KG1 (cell line): ENCODE results near the gene STAT5B.

Source experiments
- DNase-seq: peaks from one replicate; lab custom pipeline; 2025; lab: John Stamatoyannopoulos, UW

STAT5B gene

DNA sequence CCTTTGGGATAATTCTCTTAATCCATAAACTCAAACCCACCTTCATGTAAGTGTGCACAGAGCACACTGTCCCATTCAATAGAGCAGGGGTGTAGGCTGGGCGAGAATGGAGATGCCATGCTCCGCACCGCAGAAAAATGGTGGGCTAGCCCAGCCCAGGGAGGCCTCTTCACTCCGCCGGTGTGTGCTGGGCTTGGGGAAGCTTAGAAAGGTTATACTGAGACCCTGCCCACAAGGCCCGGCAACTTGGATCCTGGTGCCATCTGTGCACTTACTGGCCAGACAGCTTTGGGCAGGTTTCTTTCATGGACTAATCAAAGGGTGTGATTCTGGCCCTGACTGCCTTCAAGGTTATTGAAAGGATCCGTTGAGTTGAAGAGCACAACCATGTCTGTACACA lies 8.4 kb upstream of the STAT5B start:
- no peak for DNase-seq

- no peak for DNase-seq
These were observed 7.8 kb upstream of the STAT5B start for GRCh38 chr17:42284024-42284369.

GRCh38 chr17:42283241-42284023 lies 7.2 kb upstream of the STAT5B start:
- DNase-seq, result no peak

DNA sequence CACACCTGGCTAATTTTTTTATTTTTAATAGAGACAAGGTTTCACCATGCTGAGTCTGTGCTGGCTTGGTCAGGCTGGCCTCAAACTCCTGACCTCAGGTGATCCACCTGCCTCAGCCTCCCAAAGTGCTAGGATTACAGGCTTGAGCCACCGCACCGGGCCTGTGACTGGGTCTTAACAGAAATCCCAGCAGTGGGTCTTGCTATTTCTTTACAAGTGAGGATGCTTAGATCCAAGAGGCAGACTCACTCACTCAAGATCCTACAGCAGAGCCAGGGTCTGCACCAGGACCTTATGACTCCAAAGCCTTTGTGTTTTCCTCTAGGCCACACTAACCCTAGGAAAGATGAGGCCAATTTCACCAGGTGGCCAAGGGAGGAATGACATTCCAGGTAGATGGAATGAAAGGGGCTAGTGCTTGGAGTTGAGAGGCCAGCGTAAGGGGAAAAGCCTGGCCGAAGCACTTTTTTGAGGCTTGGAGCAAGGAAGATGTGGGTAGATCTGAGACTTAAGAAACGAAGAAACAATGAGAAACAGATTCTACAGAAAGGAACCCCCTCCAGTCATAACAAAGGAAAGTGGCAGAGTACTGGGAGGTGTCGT lies 6.4 kb upstream of the STAT5B start:
- no peak for DNase-seq

DNA sequence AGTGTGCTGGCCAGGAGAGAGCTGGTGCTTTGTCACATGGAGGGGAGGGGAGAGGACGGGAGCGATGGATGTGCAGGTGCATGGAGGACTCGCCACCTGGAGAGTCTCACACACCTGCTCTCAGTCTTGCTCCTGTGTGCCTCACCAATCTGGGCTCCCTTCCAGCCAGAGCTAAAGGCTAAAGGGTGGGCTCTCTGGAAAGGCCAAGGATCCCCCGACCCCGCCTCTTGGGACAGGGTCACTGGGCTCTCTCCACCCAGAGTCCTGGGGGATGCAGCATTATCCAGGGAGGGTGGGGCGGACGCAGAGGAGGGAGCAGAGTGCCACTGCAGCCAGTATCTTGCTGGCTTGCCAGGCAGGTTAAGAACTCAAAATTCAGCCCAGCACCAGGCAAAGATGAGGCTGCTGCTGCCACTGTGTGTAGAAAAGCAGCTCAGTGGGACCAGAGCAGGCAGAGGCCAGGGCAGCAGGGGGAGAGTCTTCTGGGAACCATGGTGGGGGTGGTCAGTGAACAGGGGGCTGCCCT lies 5.4 kb upstream of the STAT5B start:
- no peak for DNase-seq

DNA sequence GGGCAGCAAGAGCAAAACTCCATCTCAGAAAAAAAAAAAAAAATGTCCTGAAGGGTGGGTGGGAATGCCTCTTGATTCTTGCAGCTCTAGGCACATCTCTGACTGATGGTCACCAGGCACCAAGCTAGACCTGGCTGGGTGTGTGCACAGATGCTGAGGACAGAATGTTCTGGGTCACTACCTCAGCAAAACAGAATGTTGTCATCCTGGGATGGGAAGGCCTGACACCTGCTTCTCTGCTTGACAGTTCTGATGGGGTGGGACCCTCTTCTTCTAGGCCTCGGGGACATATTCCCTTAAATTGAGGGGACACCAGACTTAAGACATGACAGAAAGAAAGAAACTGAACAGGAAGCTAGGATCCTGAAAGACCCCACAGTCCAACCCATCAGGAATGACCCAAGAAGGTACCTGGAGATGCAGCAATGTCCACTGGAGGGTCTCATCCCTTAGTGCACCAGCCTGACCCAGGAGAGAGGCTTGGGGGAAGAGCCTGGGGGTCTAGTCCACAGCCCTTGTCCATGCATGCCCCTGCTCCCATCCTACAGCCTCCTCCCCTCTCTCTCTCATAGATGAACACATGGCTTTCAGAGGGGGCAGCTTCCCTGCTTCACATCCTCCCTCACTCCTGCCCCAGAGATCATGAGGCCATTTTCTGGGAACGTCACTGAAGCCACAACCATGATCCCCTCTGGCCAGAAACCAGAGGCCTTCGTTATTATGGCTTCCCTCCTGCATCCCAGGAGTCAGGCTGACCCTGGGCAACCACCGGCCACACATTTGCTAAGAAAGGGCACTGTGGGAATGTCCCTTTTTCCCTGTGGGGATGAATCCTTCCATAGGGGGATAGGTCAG lies 3.8 kb upstream of the STAT5B start:
- no peak for DNase-seq

- no peak for DNase-seq
These were observed 1.1 kb upstream of the STAT5B start for GRCh38 chr17:42277342-42277712.

DNA sequence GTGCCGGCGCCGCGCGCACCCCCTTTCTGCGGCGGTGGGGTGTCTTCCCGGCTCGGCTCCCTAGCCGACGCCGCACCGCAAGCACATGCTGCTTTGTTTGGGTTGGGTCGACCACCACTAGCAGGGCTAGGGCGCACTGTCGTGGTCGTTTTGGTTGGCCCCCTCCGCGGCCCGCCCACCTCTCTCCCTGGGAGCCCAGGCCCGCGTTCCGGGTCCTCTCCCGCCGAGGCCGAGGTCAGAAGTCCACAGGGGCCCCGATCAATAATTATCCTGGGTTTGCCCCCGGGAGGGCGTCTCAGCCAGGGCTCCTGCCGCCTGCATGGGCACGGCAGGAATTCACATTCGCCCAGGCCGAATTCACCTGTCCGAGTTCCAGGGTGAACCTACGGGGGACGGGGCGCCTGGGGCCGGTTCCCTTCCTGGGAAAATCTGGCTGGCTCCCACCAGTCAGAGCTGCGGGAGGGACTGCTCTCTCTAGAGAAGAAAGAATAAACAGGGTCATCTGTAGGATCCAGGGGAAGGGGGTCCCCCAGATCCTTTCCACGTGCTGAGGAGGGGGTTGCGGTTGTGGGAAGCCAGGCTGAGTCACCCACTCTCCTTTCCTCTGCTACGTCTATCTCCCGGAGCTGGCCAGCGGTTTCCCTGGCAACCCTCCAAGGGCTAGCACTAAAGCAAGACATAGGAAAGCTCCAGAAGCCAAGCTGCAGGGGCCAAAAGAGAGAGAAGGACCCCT lies 584 bp upstream of the STAT5B start:
- DNase-seq, result no peak

GRCh38 chr17:42275527-42276358 lies 448 bp downstream of the STAT5B start:
- DNase-seq, result no peak

DNA sequence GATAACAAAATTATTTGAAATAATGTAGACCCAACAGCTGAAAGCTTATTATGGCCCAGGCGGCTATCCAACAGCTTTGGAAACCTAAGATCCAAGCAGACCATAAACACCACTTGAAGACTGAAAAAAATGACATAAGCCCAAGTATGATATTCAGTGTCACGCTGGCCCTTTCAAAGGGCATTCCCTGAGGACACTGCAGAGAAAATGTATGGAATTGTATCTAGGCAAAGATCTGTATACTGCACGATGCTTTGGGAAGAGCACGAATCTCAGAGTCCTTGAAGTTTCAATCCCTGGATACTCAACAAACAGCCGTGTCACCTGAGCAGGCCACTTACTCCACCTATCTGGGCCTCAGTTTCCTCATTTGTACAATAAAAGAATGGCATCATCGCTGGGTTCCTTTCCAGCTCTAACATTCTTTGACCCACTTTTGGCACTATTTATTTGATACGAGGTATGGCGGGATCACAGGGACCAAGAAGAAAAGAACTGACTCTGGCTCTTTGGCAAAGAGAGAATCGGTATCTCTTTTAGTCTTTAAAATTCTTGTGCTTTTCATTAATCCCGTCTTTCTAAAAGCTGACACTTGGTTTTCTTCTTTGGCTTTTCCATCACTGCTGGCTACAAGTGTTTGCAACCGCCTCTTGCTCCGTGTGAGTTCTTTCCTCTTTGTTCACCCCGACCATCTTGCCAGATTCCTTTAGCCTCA lies 1.2 kb downstream of the STAT5B start:
- DNase-seq, result no peak

- no peak for DNase-seq
These were observed 2.0 kb downstream of the STAT5B start for GRCh38 chr17:42274253-42274542.

DNA sequence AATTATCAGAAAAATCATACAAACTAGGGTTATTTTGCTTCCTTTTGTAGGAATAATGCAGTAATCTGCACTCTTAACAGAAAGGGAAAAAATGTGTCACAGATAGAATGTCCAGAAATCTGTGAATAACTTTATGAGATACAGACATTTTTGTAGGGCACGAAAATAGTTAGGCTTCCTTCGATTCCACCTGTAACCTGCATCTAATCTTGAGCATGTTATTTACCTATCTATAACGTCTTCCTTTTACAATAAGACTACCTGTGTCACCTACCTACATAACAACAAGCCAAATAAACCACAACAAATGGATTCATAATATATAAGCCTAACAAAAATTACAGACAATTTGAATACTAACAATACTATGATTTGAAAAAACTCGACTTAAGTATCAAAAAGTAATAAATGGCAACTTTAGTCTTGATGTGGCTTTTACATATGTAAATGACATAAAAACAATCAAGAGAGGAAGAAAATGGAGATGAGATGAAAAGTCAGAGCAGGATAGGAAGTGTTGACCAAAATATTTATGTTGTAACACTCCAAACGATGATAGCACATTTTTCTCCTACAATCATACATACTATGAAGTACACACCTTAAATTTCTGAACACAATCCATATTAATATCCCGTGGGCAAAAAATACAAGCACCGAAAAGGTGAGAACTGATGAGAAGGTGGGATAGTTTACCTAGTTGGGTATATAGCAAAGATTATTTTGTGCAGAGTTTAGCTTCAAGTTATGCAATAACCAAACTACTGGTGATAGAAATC lies 2.5 kb downstream of the STAT5B start:
- no peak for DNase-seq

DNA sequence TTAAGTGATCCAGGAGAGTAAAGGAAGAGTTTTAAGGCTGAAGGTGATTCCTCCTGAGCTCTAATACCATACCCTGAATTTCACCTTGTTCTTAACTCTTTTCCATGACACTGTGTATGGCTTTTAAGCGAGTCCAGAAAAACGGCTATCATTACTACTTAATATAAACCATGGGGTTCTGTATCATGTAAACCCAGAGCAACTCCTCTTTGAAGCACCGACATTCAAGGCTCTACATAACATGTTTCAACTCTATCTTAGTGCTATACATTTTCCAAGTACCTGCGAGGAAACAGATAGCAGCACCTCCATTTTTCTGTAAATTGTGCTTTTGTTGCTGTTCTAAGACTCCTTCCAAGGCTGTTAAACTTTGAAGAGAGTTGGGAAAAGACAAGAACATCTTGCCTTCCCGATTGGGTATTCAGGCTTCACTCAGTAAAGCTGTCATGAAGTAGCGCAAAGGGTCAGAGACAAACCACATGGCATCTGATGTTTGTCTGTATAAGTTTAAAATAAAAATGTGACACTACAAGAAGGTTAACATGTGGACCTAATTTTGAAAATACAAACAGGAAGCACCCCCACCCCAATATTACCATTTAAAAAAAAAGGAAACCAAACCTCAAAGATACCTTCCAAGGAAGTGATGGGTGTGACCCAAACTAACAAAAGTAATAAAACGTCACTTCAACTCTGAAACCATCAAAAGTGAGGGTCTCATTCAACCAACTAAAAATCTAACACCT lies 3.9 kb downstream of the STAT5B start:
- DNase-seq, result no peak

GRCh38 chr17:42271779-42272035 lies 4.5 kb downstream of the STAT5B start:
- no peak for DNase-seq

DNA sequence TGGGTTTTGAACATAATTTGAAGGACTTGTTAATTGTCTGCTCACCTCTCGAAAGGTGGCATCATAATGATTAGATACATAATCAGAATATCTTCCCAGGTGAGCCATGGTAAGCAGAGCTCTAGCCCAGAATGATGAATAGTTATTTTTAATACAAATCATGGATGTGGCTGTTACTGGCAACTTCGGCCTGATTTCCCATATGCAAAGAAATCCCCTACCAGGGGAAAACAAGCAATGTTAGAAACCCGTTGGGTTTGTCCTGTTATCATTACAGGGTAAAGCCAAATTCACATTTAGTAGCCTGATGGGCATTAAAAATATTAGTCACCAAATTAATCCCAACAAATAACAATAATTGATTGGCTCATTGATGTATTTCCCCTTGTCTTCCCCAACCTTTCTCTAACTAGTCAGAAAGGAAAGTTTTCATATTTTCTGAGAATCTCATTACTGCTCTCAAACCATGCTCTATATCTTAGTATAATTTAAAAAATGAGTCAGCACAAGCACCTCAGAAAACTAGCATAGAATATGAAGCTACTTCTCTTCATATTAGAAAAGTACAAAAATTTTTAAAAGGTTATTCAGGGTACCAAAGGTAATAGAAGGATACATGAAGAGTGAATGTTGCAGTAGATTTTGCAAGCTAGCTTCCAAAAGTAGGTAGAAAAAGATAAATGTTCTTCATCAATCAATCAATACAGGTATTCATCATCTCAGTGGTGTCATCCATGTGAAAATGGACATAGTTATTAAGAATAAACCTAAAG lies 5.0 kb downstream of the STAT5B start:
- no peak for DNase-seq

GRCh38 chr17:42270596-42270995 lies 5.6 kb downstream of the STAT5B start:
- no peak for DNase-seq

- no peak for DNase-seq
These were observed 6.0 kb downstream of the STAT5B start for GRCh38 chr17:42270170-42270535.

DNA sequence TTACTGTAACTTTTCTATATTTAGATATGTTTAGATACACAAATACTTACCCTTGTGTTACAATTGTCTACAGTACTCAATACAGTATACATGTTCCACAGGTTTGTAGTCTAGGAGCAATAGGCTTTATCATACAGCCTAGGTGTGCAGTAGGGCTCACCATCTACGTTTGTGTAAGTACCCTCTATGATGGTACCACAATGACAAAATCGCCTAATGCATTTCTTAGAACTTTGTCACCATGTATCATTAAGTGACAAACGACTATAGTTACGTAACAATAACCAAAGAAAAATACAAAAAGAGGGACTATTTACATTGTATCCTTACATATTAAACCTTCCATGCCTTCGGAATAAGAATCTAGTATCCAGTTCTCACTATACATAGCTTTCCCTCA lies 8.0 kb downstream of the STAT5B start:
- no peak for DNase-seq
